MM.1S (cell line): ENCODE measurements around the gene PLAAT4.

Experiments used
- DNase-seq: peaks from one replicate; pipeline ENCODE4 v3.0.0-alpha.2; 2015
- H2AFZ ChIP-seq: fragments of 300-600 bp; sonication (generic); 2 replicates; pipeline ENCODE4 v1.6.0; 2016; ENCODE audit warnings: antibody characterized with exemption, low read length
- H3F3A ChIP-seq: fragments of 300-600 bp; sonication (generic); 2 replicates; pipeline ENCODE4 v1.6.1; 2016; ENCODE audit warnings: mild to moderate bottlenecking, antibody characterized with exemption, low read length, moderate library complexity, mixed read lengths; ENCODE audit not compliant: insufficient read depth
- H3K27ac ChIP-seq: fragments of 300-600 bp; sonication (generic); 2 replicates; pipeline ENCODE4 v1.5.1; 2016; ENCODE audit warnings: mild to moderate bottlenecking, low read length
- H3K27me3 ChIP-seq: fragments of 300-600 bp; sonication (generic); replicated peaks from 2 replicates; pipeline ENCODE4 v1.6.0; 2016; ENCODE audit warnings: low read length; ENCODE audit not compliant: insufficient read depth
- H3K36me3 ChIP-seq: fragments of 300-600 bp; sonication (generic); replicated peaks from 2 replicates; pipeline ENCODE4 v1.6.1; 2016; ENCODE audit warnings: mild to moderate bottlenecking, low read length, mixed read lengths; ENCODE audit not compliant: insufficient read depth
- H3K4me1 ChIP-seq: fragments of 300-600 bp; sonication (generic); 2 replicates; pipeline ENCODE4 v1.6.1; 2016; ENCODE audit warnings: low read length, mixed read lengths
- H3K4me2 ChIP-seq: fragments of 300-600 bp; sonication (generic); 2 replicates; pipeline ENCODE4 v1.6.0; 2016; ENCODE audit warnings: low read depth, low read length
- H3K4me3 ChIP-seq: fragments of 300-600 bp; sonication (generic); 2 replicates; pipeline ENCODE4 v1.5.1; 2016; ENCODE audit warnings: low read length, mixed read lengths
- H3K79me2 ChIP-seq: fragments of 300-600 bp; sonication (generic); 2 replicates; pipeline ENCODE4 v1.6.1; 2016; ENCODE audit warnings: mixed run types, low read length, mixed read lengths
- H3K9ac ChIP-seq: fragments of 300-600 bp; sonication (generic); 2 replicates; pipeline ENCODE4 v1.6.1; 2016; ENCODE audit warnings: low read length, mixed read lengths
- H3K9me2 ChIP-seq: fragments of 300-600 bp; sonication (generic); replicated peaks from 2 replicates; pipeline ENCODE4 v1.6.1; 2016; ENCODE audit warnings: mild to moderate bottlenecking, low read length, mixed read lengths; ENCODE audit not compliant: insufficient read depth
- H3K9me3 ChIP-seq: fragments of 300-600 bp; sonication (generic); replicated peaks from 2 replicates; pipeline ENCODE4 v1.6.1; 2016; ENCODE audit warnings: mild to moderate bottlenecking, low read length, mixed read lengths; ENCODE audit not compliant: insufficient read depth
- H4K20me1 ChIP-seq: fragments of 300-600 bp; sonication (generic); 2 replicates; pipeline ENCODE4 v1.6.1; 2016; ENCODE audit warnings: mild to moderate bottlenecking, low read length, moderate library complexity, mixed read lengths; ENCODE audit not compliant: insufficient read depth
- EZH2 ChIP-seq: fragments of 300-600 bp; sonication (generic); optimal IDR thresholded peaks from 2 replicates; pipeline ENCODE3; 2017; ENCODE audit warnings: low read depth, mild to moderate bottlenecking, antibody characterized with exemption, low read length, mixed read lengths
- EZH2phosphoT487 ChIP-seq: fragments of 300-600 bp; sonication (generic); IDR thresholded peaks from 2 replicates; pipeline ENCODE4 v1.6.1; 2018; ENCODE audit warnings: antibody characterized with exemption, low read length
- TF ChIP-seq, protein P1 (sequence below): fragments of 300-600 bp; sonication (generic); IDR thresholded peaks from 2 replicates; pipeline ENCODE4 v1.5.1; 2016; ENCODE audit warnings: antibody characterized with exemption, low read length, mixed read lengths

Gene PLAAT4

DNA sequence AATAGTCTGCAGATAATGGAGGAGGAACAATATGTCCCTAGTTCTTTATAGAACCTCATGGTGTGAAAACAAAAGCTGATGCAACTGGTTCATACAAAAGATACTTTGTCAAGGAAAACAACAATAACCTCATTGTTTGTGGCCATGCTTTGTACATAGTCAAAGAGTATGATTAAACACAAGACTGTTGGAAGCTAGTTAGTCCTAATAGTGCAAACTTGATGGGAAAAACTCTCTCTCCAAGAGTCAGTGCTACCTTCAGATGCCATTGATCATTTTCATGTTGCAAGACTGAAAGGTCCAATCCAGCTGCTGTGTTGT, 46.7 kb downstream of the PLAAT4 start:
- H4K20me1 ChIP-seq: no peaks in the 10 kb centered on the region
- H3K4me1 ChIP-seq: 0 out of 2 replicates have a peak, but pooled peaks cover 6% of the 10 kb centered on the region
- H3K36me3 ChIP-seq: no peaks in the 10 kb centered on the region
- TF ChIP-seq EZH2 (no peak), EZH2phosphoT487 (no peak)
- TF ChIP-seq, protein P1, sequence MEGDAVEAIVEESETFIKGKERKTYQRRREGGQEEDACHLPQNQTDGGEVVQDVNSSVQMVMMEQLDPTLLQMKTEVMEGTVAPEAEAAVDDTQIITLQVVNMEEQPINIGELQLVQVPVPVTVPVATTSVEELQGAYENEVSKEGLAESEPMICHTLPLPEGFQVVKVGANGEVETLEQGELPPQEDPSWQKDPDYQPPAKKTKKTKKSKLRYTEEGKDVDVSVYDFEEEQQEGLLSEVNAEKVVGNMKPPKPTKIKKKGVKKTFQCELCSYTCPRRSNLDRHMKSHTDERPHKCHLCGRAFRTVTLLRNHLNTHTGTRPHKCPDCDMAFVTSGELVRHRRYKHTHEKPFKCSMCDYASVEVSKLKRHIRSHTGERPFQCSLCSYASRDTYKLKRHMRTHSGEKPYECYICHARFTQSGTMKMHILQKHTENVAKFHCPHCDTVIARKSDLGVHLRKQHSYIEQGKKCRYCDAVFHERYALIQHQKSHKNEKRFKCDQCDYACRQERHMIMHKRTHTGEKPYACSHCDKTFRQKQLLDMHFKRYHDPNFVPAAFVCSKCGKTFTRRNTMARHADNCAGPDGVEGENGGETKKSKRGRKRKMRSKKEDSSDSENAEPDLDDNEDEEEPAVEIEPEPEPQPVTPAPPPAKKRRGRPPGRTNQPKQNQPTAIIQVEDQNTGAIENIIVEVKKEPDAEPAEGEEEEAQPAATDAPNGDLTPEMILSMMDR: no peak
- H3K4me3 ChIP-seq: no peak overlapping the region
- H3K27ac ChIP-seq: no peak overlapping the region
- no peaks in the 10 kb centered on the region for H3F3A ChIP-seq
- H3K9me2 ChIP-seq: no peaks in the 10 kb centered on the region
- no peaks in the 10 kb centered on the region for H3K79me2 ChIP-seq
- H3K9ac ChIP-seq: no peak overlapping the region
- H3K4me2 ChIP-seq: no peak overlapping the region
- no peak overlapping the region for H2AFZ ChIP-seq
- no peak for DNase-seq
- no peaks in the 10 kb centered on the region for H3K9me3 ChIP-seq
- no peaks in the 10 kb centered on the region for H3K27me3 ChIP-seq

DNA sequence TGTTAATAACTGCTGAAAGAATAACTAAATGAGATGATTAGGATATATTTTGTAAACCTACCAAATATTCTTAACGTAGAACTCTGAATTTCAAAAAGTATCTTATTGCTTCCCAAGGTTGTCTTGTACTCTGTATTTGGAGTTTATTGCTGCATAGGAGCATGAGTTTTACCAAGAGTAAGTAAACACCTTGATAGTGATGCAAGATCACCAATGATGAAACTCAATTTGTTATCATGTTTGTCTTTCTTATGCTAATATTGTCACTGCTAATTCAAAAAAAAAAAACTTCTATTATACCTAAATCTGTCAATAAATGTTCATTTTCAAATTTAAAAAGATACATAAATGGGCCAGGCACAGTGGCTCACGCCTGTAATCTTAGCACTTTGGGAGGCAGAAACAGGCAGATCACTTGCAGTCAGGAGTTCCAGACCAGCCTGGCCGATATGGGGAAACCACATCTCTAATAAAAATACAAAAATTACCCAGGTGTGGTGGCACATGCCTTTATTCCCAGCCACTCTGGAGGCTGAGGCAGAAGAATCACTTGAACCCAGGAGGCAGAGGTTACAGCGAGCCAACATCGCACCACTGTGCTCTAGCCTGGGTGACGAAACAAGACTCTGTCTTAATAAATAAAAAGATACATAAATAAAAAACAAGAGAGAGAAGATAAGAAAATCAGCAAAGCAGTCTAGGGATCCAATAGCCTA, 50.0 kb downstream of the PLAAT4 start:
- Histone ChIP-seq H4K20me1 (no peaks in the 10 kb centered on the region), H3K9me3 (no peaks in the 10 kb centered on the region), H3F3A (no peaks in the 10 kb centered on the region), H3K36me3 (no peaks in the 10 kb centered on the region), H3K27ac (no peak overlapping the region), H3K4me3 (no peak overlapping the region), H3K9ac (no peak overlapping the region), H3K9me2 (no peaks in the 10 kb centered on the region), H3K4me1 (0 out of 2 replicates have a peak, but pooled peaks cover 6% of the 10 kb centered on the region), H3K79me2 (no peaks in the 10 kb centered on the region), H2AFZ (no peak overlapping the region), H3K4me2 (no peak overlapping the region), H3K27me3 (no peaks in the 10 kb centered on the region)
- TF ChIP-seq EZH2 (no peak), EZH2phosphoT487 (no peak)
- TF ChIP-seq, protein P1: no peak
- DNase-seq: no peak

DNA sequence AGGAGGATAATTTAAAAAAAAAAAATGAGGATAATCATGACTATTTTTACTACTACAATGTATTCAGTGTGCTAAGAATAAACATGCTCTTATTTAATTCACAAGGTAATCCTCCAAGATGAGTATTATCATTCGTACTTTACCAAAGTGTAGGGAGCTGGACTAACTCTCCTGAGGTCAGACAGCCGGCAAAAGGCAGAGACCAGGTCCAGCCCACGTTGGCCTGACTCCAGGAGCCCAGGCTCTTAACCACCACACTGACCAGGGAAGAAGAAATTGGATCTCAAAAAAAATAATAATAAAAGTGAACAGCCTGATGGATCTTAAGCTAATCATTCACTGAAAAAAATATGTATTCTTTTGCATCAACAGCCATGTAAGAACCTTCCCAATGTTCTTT, 52.4 kb downstream of the PLAAT4 start:
- no peaks in the 10 kb centered on the region for H3K9me2 ChIP-seq
- no peak for DNase-seq
- no peak for TF ChIP-seq EZH2
- TF ChIP-seq, protein P1: no peak
- TF ChIP-seq EZH2phosphoT487: no peak
- no peak overlapping the region for H3K4me2 ChIP-seq
- no peaks in the 10 kb centered on the region for H4K20me1 ChIP-seq
- H3K9ac ChIP-seq: no peak overlapping the region
- no peaks in the 10 kb centered on the region for H3K4me1 ChIP-seq
- H3K27me3 ChIP-seq: no peaks in the 10 kb centered on the region
- H3K27ac ChIP-seq: no peak overlapping the region
- no peak overlapping the region for H3K4me3 ChIP-seq
- no peak overlapping the region for H2AFZ ChIP-seq
- no peaks in the 10 kb centered on the region for H3K79me2 ChIP-seq
- no peaks in the 10 kb centered on the region for H3K36me3 ChIP-seq
- no peaks in the 10 kb centered on the region for H3F3A ChIP-seq
- H3K9me3 ChIP-seq: no peaks in the 10 kb centered on the region
